GM18526 (cell line): Measurements from ENCODE around the gene CARD10.

Source experiments
- POLR2A ChIP-seq: IDR thresholded peaks from 3 replicates; pipeline ENCODE4 v1.6.1; 2011; ENCODE audit not compliant: insufficient read length; ENCODE audit errors: extremely low read depth

CARD10 gene

GRCh38 chr22:37454857-37455686 is 64.1 kb downstream of the CARD10 start:
- TF ChIP-seq POLR2A = no peak

GRCh38 chr22:37453696-37454095 is 65.5 kb downstream of the CARD10 start:
- no peak for TF ChIP-seq POLR2A

GRCh38 chr22:37451218-37451617 is 68.0 kb downstream of the CARD10 start:
- no peak for TF ChIP-seq POLR2A

- TF ChIP-seq POLR2A = no peak
Observed at GRCh38 chr22:37449331-37450001, 69.7 kb downstream of the CARD10 start.

- TF ChIP-seq POLR2A = no peak
Observed at GRCh38 chr22:37448516-37449127, 70.6 kb downstream of the CARD10 start.

- no peak for TF ChIP-seq POLR2A
Observed at GRCh38 chr22:37445501-37445900, 73.7 kb downstream of the CARD10 start.

- no peak for TF ChIP-seq POLR2A
Observed at GRCh38 chr22:37443977-37444376, 75.2 kb downstream of the CARD10 start.

- no peak for TF ChIP-seq POLR2A
Observed at GRCh38 chr22:37443086-37443485, 76.1 kb downstream of the CARD10 start.

GRCh38 chr22:37442537-37442936 is 76.7 kb downstream of the CARD10 start:
- TF ChIP-seq POLR2A = no peak

GRCh38 chr22:37442135-37442534 is 77.1 kb downstream of the CARD10 start:
- TF ChIP-seq POLR2A = no peak

GRCh38 chr22:37440875-37441274 is 78.3 kb downstream of the CARD10 start:
- TF ChIP-seq POLR2A = no peak
